Parietal lobe (tissue), 1 donor: Measurements from ENCODE around the gene SYNPO2. TPM values are rescaled to one million over a fixed set of nuclear protein-coding genes. Genes with fewer than 3 reads are reported as not detected.

Experiments used
- total RNA-seq: library from RNA; depleted of rRNA; stranded (reverse); fragments of >200 nt; gene quantifications from one replicate; pipeline ENCODE4 v1.2.3, GENCODE V29; 2014

Gene SYNPO2
- total RNA-seq, result 1.9 TPM

GRCh38 chr4:118888666-118889311 is at the start of gene SYNPO2:
TSS of gene SYNPO2 (plus strand) at chr4:118888854. CDS start at chr4:118889037, 183 bp downstream.

Other genes with a start within 250 kb of the SYNPO2 start
- 23.2 TPM for gene METTL14, start 203.5 kb upstream of the SYNPO2 start, total RNA-seq
- 12.8 TPM for gene SEC24D, start 52.7 kb upstream of the SYNPO2 start, total RNA-seq
- gene MYOZ2, start 247.0 kb downstream of the SYNPO2 start, total RNA-seq, result 0.63 TPM